WERI-Rb-1 (cell line): ENCODE data around the gene UBE2QL1.

Source experiments
- DNase-seq: peaks from one replicate; pipeline ENCODE4 v3.0.0-alpha.2; 2020
- H3K27ac ChIP-seq: fragments of 250-450 bp; sonication (Bioruptor Pico); 2 replicates; pipeline ENCODE4 v1.5.1; 2020; ENCODE audit warnings: mild to moderate bottlenecking, moderate library complexity
- H3K27me3 ChIP-seq: fragments of 250-450 bp; sonication (Bioruptor Pico); 2 replicates; pipeline ENCODE4 v1.5.1; 2021; ENCODE audit warnings: mild to moderate bottlenecking, low read depth, moderate library complexity; ENCODE audit not compliant: insufficient read depth, severe bottlenecking
- H3K36me3 ChIP-seq: fragments of 250-450 bp; sonication (Bioruptor Pico); 2 replicates; pipeline ENCODE4 v1.5.1; 2020; ENCODE audit warnings: mild to moderate bottlenecking, moderate library complexity
- H3K4me3 ChIP-seq: 2 replicates; pipeline ENCODE4 v1.5.1; 2011; ENCODE audit warnings: low read depth, mild to moderate bottlenecking, control low read depth, low read length
- H3K9me3 ChIP-seq: fragments of 250-450 bp; sonication (Bioruptor Pico); 2 replicates; pipeline ENCODE4 v1.5.1; 2021; ENCODE audit warnings: mild to moderate bottlenecking, moderate library complexity; ENCODE audit not compliant: severe bottlenecking
- TF ChIP-seq, protein P1 (sequence below): IDR thresholded peaks from 2 replicates; pipeline ENCODE4 v1.5.1; 2011; ENCODE audit warnings: low read depth, mild to moderate bottlenecking, control low read depth, inconsistent platforms, low read length

UBE2QL1 gene

DNA sequence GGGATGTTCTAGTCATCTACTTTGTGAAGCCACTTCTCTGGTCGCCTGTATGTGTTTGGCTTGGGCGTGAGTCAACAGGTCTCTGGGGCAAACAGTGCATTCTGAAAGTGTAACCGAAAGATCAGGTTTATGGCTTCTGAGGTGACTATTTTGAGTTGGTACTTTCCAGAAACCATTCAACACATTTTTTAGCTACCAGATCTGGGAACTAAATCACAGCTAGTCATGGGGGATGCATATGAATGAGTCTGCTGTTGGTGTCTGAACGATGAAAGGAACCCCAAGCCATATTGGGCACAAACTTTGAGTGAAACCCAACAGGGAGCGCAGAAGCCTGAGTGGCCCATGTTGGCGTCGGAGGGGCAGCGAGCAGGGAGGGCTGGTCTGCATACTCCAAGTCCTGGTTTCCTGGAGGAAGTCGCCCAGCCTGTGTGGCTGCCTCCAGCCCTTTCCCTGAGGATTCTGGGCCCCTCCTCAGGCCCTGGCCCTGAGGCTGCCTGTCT, 35.3 kb downstream of the UBE2QL1 start:
- H3K27me3 ChIP-seq = no peaks in the 10 kb centered on the region
- no peak for DNase-seq

DNA sequence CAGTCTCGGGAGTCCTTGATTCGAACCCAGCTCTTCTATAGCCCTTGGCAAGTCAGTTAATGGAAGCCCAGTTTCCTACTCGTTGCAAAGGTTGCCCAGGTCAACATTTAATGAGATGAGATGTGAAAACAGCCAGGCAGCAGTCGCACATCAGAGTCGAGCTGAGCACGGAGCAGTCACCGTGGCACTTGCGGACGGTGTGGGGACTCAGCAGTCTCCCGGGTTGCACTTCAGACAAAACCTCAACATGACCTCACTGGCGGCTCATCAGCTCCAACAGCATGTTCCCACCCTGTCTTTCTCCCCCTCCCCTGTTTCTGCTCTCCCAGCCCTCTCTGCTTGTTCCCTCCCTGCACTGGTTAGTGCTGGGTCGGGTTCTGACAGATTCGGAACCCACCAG, 35.8 kb downstream of the UBE2QL1 start:
- H3K9me3 ChIP-seq = no peaks in the 10 kb centered on the region
- TF ChIP-seq, protein P1, sequence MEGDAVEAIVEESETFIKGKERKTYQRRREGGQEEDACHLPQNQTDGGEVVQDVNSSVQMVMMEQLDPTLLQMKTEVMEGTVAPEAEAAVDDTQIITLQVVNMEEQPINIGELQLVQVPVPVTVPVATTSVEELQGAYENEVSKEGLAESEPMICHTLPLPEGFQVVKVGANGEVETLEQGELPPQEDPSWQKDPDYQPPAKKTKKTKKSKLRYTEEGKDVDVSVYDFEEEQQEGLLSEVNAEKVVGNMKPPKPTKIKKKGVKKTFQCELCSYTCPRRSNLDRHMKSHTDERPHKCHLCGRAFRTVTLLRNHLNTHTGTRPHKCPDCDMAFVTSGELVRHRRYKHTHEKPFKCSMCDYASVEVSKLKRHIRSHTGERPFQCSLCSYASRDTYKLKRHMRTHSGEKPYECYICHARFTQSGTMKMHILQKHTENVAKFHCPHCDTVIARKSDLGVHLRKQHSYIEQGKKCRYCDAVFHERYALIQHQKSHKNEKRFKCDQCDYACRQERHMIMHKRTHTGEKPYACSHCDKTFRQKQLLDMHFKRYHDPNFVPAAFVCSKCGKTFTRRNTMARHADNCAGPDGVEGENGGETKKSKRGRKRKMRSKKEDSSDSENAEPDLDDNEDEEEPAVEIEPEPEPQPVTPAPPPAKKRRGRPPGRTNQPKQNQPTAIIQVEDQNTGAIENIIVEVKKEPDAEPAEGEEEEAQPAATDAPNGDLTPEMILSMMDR = no peak
- H3K27me3 ChIP-seq = no peaks in the 10 kb centered on the region
- no peak for DNase-seq
- no peak overlapping the region for H3K4me3 ChIP-seq
- no peaks in the 10 kb centered on the region for H3K36me3 ChIP-seq
- no peak overlapping the region for H3K27ac ChIP-seq

More for the DNA sequence above, 35.3 kb downstream of the UBE2QL1 start:
- no peaks in the 10 kb centered on the region for H3K9me3 ChIP-seq
- H3K27ac ChIP-seq = no peak overlapping the region
- TF ChIP-seq, protein P1 = no peak
- H3K4me3 ChIP-seq = no peak overlapping the region
- no peaks in the 10 kb centered on the region for H3K36me3 ChIP-seq

DNA sequence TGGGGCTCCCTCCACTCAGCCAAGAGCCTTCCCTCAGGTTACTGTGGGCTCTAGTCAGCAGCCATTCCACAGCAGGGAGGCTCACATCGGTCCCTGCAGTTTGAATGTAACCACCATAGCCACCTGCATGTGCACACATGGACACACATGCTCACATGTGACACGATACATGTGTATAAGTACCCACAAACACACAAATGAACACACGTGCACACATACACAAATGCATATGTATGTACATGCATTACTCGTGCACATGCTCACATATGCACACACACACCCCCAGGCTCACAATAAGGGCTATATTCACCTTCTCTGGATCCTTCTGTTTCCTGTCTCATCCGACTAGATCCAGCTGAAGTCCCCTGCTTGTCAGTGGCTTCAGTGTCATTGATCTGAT, 36.2 kb downstream of the UBE2QL1 start:
- no peak overlapping the region for H3K4me3 ChIP-seq
- no peak for DNase-seq
- no peak overlapping the region for H3K27ac ChIP-seq
- no peaks in the 10 kb centered on the region for H3K36me3 ChIP-seq
- H3K9me3 ChIP-seq = no peaks in the 10 kb centered on the region
- TF ChIP-seq, protein P1 = no peak
- H3K27me3 ChIP-seq = no peaks in the 10 kb centered on the region

DNA sequence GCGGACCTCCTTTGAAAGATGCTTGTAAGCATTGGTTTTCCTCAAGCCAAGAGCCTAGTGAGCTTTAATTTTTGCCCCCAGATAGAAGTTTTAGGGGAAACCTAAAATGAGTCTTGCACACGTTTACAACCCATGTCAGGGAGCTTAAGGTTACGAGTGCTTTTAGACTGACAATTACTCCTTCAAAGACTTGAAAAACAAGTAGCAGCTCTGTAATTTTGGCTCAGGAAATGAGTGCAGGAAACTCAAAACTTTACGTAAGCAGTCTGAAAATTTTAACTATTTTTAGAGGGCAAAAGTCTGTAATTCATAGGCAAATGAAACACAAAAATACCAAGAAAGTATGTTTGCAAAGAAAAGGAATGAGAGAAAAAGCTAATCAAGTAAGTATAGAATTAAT, 36.8 kb downstream of the UBE2QL1 start:
- H3K27ac ChIP-seq = no peak overlapping the region
- no peak overlapping the region for H3K4me3 ChIP-seq
- DNase-seq = no peak
- TF ChIP-seq, protein P1 = no peak
- H3K36me3 ChIP-seq = no peaks in the 10 kb centered on the region
- no peaks in the 10 kb centered on the region for H3K9me3 ChIP-seq
- no peaks in the 10 kb centered on the region for H3K27me3 ChIP-seq

DNA sequence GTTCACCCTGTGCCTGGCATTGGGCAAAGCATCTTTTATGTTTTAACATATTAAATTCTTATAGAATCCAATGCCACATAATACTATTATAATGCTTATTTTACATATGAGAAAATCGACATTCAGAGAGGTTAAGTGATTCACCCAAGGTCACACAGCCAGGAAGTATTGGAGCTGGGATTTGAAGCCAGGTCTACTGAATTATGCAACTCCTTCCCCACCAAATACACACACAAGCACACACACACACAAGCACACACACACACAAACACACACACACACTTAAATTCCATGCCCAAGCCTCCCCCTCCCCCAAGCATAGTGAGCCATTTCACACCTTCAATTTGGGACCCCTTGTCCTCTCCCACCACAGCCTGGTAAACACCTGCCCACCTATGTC, 37.4 kb downstream of the UBE2QL1 start:
- H3K36me3 ChIP-seq = no peaks in the 10 kb centered on the region
- H3K27me3 ChIP-seq = no peaks in the 10 kb centered on the region
- no peak for DNase-seq
- H3K27ac ChIP-seq = no peak overlapping the region
- H3K9me3 ChIP-seq = no peaks in the 10 kb centered on the region
- TF ChIP-seq, protein P1 = no peak
- H3K4me3 ChIP-seq = no peak overlapping the region

DNA sequence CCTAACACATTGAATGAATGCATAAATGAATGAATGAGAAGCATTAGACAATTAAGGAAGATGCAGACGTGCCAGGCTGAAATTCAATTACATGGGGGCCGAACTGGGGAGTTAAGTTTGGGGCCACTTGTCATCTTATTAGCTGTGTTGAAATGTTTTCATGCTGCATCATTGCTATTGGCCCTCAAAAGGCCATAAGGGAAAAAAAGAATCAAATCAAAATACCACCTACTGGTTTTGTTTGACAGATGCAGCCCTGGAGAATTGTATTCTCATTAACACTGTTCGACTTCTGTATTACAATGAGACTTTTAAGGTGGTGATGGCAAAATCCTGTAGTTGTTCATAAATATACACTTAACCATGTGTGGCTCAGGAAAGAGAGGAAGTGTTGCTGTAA, 38.4 kb downstream of the UBE2QL1 start:
- Histone ChIP-seq H3K27ac (no peak overlapping the region), H3K27me3 (no peaks in the 10 kb centered on the region), H3K4me3 (no peak overlapping the region), H3K9me3 (no peaks in the 10 kb centered on the region), H3K36me3 (no peaks in the 10 kb centered on the region)
- TF ChIP-seq, protein P1 = no peak
- DNase-seq = no peak
